GM12878 (cell line): ENCODE measurements around the gene KIF9. TPM values are rescaled to one million over a fixed set of nuclear protein-coding genes. Genes with fewer than 3 reads are reported as not detected.

ENCODE experiments used
- CHD1 ChIP-seq: IDR thresholded peaks from 2 replicates; pipeline ENCODE4 v1.6.1; 2012; ENCODE audit warnings: low read depth, low read length, improper control_type of control experiment
- ELK1 ChIP-seq: IDR thresholded peaks from 2 replicates; pipeline ENCODE4 v1.6.1; 2012; ENCODE audit warnings: low read depth, low read length, improper control_type of control experiment
- HDAC6 ChIP-seq: fragments of 200-600 bp; sonication (generic); IDR thresholded peaks from one replicate; pipeline ENCODE4 v1.8.0; 2017; ENCODE audit warnings: antibody characterized with exemption; ENCODE audit not compliant: unreplicated experiment
- IKZF2 ChIP-seq, 2 experiments: fragments of 450-650 bp; IDR thresholded peaks; 2 replicates each; pipeline ENCODE4 v1.6.1; 2017; ENCODE audit warnings: mild to moderate bottlenecking in 2 of 2, moderate library complexity in 2 of 2
- MYB ChIP-seq: fragments of 150-350 bp; IDR thresholded peaks from 2 replicates; pipeline ENCODE4 v1.6.1; 2014; ENCODE audit warnings: mild to moderate bottlenecking, low read depth, low read length, borderline replicate concordance
- USF2 ChIP-seq: IDR thresholded peaks from 2 replicates; pipeline ENCODE4 v1.6.1; 2011; ENCODE audit warnings: low read depth, low read length, improper control_type of control experiment, borderline replicate concordance
- YY1 ChIP-seq: IDR thresholded peaks from 2 replicates; pipeline ENCODE4 v1.6.1; 2011; ENCODE audit warnings: low read depth, mild to moderate bottlenecking, low read length
- ZNF384 ChIP-seq: IDR thresholded peaks from 2 replicates; pipeline ENCODE4 v1.6.1; 2012; ENCODE audit warnings: low read depth, mild to moderate bottlenecking, low read length, improper control_type of control experiment, borderline replicate concordance
- polyA plus RNA-seq, 11 experiments: library from polyadenylated mRNA; depleted of rRNA in 4 of 11; unstranded in 6 of 11; stranded (reverse) in 5 of 11; fragments of >200 nt; fragmentation: Nextera tagmentation in 4 of 11; fragmentation: Illumina TruSeq in 1 of 11; extraction: Ambion mirVana in 4 of 11; extraction: Trizol in 1 of 11; gene quantifications; 1 replicate in 1 of 11; 2 replicates in 10 of 11; pipeline versions ENCODE4 v1.2.1 to v1.2.3, GENCODE V29; 2011 to 2016; ENCODE audit warnings: inconsistent platforms in 2 of 11, missing spikeins in 2 of 11, low read depth in 1 of 11
- total RNA-seq, 4 experiments: library from RNA; depleted of rRNA in 3 of 4; stranded (reverse); fragments of >200 nt in 3 of 4; fragmentation: Illumina TruSeq in 1 of 4; extraction: Trizol in 1 of 4; gene quantifications; 2 replicates each; pipeline versions ENCODE4 v1.2.1 to v1.2.3, GENCODE V29; 2013 to 2021
- TF ChIP-seq, protein P1 (sequence below), 3 experiments: IDR thresholded peaks in 2 of 3; conservative IDR thresholded peaks in 1 of 3; 2 replicates each; pipeline ENCODE4 v1.5.1; 2011; ENCODE audit warnings: low read depth in 3 of 3, low read length in 3 of 3, mild to moderate bottlenecking in 3 of 3, control low read depth in 2 of 3, moderate library complexity in 2 of 3, inconsistent platforms in 1 of 3, mixed read lengths in 1 of 3; ENCODE audit not compliant: control insufficient read depth in 2 of 3, insufficient read depth in 1 of 3; ENCODE audit errors: extremely low read depth in 1 of 3
- TF ChIP-seq, protein P2 (sequence below): fragments of 450-650 bp; IDR thresholded peaks from 2 replicates; pipeline ENCODE4 v1.6.1; 2017; ENCODE audit warnings: mild to moderate bottlenecking, low read depth, inconsistent platforms; ENCODE audit not compliant: poor library complexity, severe bottlenecking

The KIF9 gene
- total and polyA plus RNA-seq, 10 of the 15 experiments (the other 5 are each of a cell fraction or from before 2014, with no cell fraction given) = 3.0 to 10.2 (median 5.9) TPM

DNA sequence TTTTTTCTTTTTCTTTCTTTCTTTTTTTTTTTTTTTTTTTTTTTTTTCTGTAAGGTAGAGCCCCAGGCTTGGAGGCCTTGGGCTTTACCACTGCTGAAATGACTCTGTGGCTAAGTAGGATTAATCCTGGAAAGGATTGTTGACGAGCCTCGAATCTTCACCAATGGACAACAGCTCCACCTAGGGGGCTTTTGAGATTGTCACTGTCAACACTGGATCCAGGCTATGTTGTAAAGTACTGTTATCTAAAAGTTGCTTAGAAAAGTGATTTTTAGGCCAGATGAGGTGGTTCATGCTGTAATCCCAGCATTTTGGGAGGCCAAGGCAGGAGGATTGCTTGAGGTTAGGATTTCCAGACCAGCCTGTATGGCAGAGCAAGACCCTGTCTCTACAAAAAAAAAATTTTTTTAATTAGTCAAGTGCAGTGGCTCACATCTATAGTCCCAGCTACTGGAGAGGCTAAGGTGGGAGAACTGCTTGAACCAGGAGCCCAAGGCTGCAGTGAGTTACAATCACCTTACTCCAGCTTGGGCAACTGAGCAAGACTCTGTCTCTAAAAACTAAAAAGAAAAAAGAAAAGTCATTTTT is 41.8 kb upstream of the KIF9 start (continued):
- TF ChIP-seq YY1 = 0 out of 2 replicates have a peak, but pooled peaks have one; percentile 20
- peak; percentile 73 for TF ChIP-seq ZNF384
- TF ChIP-seq, protein P1, sequence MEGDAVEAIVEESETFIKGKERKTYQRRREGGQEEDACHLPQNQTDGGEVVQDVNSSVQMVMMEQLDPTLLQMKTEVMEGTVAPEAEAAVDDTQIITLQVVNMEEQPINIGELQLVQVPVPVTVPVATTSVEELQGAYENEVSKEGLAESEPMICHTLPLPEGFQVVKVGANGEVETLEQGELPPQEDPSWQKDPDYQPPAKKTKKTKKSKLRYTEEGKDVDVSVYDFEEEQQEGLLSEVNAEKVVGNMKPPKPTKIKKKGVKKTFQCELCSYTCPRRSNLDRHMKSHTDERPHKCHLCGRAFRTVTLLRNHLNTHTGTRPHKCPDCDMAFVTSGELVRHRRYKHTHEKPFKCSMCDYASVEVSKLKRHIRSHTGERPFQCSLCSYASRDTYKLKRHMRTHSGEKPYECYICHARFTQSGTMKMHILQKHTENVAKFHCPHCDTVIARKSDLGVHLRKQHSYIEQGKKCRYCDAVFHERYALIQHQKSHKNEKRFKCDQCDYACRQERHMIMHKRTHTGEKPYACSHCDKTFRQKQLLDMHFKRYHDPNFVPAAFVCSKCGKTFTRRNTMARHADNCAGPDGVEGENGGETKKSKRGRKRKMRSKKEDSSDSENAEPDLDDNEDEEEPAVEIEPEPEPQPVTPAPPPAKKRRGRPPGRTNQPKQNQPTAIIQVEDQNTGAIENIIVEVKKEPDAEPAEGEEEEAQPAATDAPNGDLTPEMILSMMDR (IDR thresholded peaks at IDR 0.05 in 2 of 3, conservative IDR thresholded peaks at IDR 0.05 in 1 of 3; ENCODE audit: control insufficient read depth in 2 of 3, extremely low read depth in 1 of 3, insufficient read depth in 1 of 3, low read depth in 3 of 3, low read length in 3 of 3) = peak; percentile 70 to 84 (median 73)
- no peak for TF ChIP-seq ELK1
- no peak for TF ChIP-seq IKZF2 (IDR thresholded peaks at IDR 0.05)
- TF ChIP-seq MYB = no peak
- TF ChIP-seq, protein P2, sequence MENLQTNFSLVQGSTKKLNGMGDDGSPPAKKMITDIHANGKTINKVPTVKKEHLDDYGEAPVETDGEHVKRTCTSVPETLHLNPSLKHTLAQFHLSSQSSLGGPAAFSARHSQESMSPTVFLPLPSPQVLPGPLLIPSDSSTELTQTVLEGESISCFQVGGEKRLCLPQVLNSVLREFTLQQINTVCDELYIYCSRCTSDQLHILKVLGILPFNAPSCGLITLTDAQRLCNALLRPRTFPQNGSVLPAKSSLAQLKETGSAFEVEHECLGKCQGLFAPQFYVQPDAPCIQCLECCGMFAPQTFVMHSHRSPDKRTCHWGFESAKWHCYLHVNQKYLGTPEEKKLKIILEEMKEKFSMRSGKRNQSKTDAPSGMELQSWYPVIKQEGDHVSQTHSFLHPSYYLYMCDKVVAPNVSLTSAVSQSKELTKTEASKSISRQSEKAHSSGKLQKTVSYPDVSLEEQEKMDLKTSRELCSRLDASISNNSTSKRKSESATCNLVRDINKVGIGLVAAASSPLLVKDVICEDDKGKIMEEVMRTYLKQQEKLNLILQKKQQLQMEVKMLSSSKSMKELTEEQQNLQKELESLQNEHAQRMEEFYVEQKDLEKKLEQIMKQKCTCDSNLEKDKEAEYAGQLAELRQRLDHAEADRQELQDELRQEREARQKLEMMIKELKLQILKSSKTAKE = no peak
- TF ChIP-seq CHD1 = no peak
- no peak for TF ChIP-seq USF2
- TF ChIP-seq HDAC6 = no peak
